ENCODE measurements around the gene SIK2. TPM values are rescaled to one million over a fixed set of nuclear protein-coding genes. Genes with fewer than 3 reads are reported as not detected.

SIK2 gene
- total RNA-seq, 1 experiment from 2014 or later: 13.0 TPM

GRCh38 chr11:111582163-111582562, 20.1 kb upstream of the SIK2 start (continued):
- TF ChIP-seq MAX (IDR thresholded peaks at IDR 0.05): no peak
- no peak for TF ChIP-seq SP1 (IDR thresholded peaks at IDR 0.05; ENCODE audit: low read depth)
- no peak for TF ChIP-seq EGR1 (IDR thresholded peaks at IDR 0.05; ENCODE audit: low read depth)
- TF ChIP-seq ZNF274 (IDR thresholded peaks at IDR 0.05; ENCODE audit: low read depth, low read length): no peak
- TF ChIP-seq EZH2 (IDR thresholded peaks at IDR 0.05): no peak
- TF ChIP-seq ATF3 (IDR thresholded peaks at IDR 0.05): no peak

GRCh38 chr11:111582881-111583280, 19.4 kb upstream of the SIK2 start:
- Histone ChIP-seq H3K27ac (ENCODE audit: low read depth, low read length) (no peak overlapping the region), H3K4me1 (ENCODE audit: control insufficient read depth in 1 of 2, insufficient read depth in 2 of 2, low read length in 2 of 2) (no peaks in the 10 kb centered on the region), H3K9me3 (ENCODE audit: control insufficient read depth in 1 of 2, insufficient read depth in 1 of 2, low read depth in 1 of 2, low read length in 2 of 2) (no peaks in the 10 kb centered on the region), H2AFZ (ENCODE audit: low read depth, low read length, poor library complexity, severe bottlenecking) (no peak overlapping the region), H3K4me3 (replicated peaks in 1 of 2; ENCODE audit: low read depth in 1 of 2, low read length in 2 of 2) (no peak overlapping the region), H3K27me3 (ENCODE audit: insufficient read depth, low read length) (no peaks in the 10 kb centered on the region), H4K20me1 (ENCODE audit: insufficient read depth) (no peaks in the 10 kb centered on the region), H3K9me2 (ENCODE audit: insufficient read depth) (no peaks in the 10 kb centered on the region), H3K79me2 (ENCODE audit: insufficient read depth, low read length) (no peaks in the 10 kb centered on the region), H3K4me2 (ENCODE audit: low read length) (no peak overlapping the region), H3K36me3 (ENCODE audit: control insufficient read depth in 1 of 2, insufficient read depth in 2 of 2, low read length in 2 of 2) (no peaks in the 10 kb centered on the region), H3K9ac (ENCODE audit: low read length) (no peak overlapping the region)
- intact Hi-C loops (cut with micrococcal nuclease): loop anchor here (10.0 kb wide), 1 partner anchor 412 kb away; no protein-coding TSS in a partner anchor
- ChIA-PET RAD21 (ENCODE audit: low non-redundant PET in 1 of 2, low total read pairs in 2 of 2, uncharacterized antibody in 2 of 2, unreplicated experiment in 2 of 2) (no interaction called here), CTCF (no interaction called here), POLR2A (no interaction called here)
- TF ChIP-seq FOSL1 (IDR thresholded peaks at IDR 0.05; ENCODE audit: low read depth) (no peak), CTCF (IDR thresholded peaks at IDR 0.05 in 2 of 3, conservative IDR thresholded peaks at IDR 0.05 in 1 of 3; ENCODE audit: borderline replicate concordance in 1 of 3, insufficient read depth in 1 of 3, low read depth in 2 of 3, low read length in 2 of 3) (no peak), TCF7L2 (IDR thresholded peaks at IDR 0.05; ENCODE audit: borderline replicate concordance, extremely low read depth, insufficient read depth, insufficient read length) (no peak), MAX (IDR thresholded peaks at IDR 0.05) (no peak), POLR2AphosphoS5 (IDR thresholded peaks at IDR 0.05; ENCODE audit: low read depth, low read length) (no peak), REST (IDR thresholded peaks at IDR 0.05; ENCODE audit: low read depth) (no peak), SP1 (IDR thresholded peaks at IDR 0.05; ENCODE audit: low read depth) (no peak), ZBTB33 (IDR thresholded peaks at IDR 0.05; ENCODE audit: extremely low read depth, insufficient replicate concordance, low read length) (no peak), CBX3 (IDR thresholded peaks at IDR 0.05; ENCODE audit: low read depth) (no peak), EZH2 (IDR thresholded peaks at IDR 0.05) (no peak)
- DNase-seq (ENCODE audit: low read depth, low spot score) (no peak), ATAC-seq (no peak)
- BruUV-seq (replicated peaks): no TSS peak

All from HCT116 (cell line).